ENCODE measurements around the gene PCMTD2. TPM values are rescaled to one million over a fixed set of nuclear protein-coding genes. Genes with fewer than 3 reads are reported as not detected.

The PCMTD2 gene
- total and polyA plus RNA-seq, 2 experiments from 2014 or later: 33.8 to 76.1 TPM

DNA sequence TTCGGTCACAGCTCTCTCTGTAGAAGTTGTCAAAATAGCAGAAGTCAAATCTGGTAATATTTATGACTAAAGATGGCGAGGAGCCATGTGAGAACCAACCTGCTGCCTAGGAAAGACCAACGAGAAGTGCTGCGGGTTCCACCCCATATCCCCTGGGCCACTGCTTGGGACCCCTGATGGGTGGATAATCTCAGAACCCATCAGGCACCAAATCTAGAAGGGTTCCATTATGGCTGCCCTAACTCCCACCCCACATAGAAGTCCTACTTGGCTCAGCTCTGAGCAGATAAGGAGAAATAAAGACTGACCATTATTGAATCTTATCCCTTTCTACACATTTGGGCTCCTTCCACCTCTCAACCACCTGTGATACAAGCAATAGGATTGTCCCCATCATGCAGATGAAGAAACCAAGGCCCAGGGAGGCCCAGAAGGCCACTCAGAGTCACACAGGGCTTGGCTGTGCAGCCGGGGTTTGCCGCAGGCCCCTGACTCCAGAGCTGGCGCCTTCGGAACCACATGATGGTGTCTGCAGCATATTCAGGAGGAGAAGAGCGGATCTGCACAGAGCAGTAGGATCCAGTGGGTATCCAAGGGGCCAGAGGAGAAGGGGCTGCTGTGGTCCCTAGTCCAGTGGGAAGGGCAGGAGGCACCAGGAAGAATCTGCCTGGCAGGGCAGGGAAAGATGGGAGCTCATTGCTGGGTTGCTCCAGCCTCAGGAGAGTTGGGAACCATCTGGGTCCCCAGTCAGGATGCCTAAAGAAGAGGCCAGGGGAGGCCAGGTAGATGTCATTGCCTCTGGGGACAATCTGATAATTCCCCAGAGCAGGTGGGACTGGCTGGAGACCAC is 9.6 kb upstream of the PCMTD2 start:
- no peak overlapping the region for H3K27ac Mint-ChIP-seq

GRCh38 chr20:64246616-64247306 is 8.8 kb upstream of the PCMTD2 start:
- H3F3A ChIP-seq (replicated peaks; ENCODE audit: low read depth): no peaks in the 10 kb centered on the region
- Mint-ChIP-seq H3K27ac (no peak overlapping the region), H3K27me3 (ENCODE audit: insufficient read depth, low read depth, poor library complexity) (peaks cover 13% of the 10 kb centered on the region), H3K36me3 (ENCODE audit: low read depth) (no peaks in the 10 kb centered on the region), H3K9me3 (no peaks in the 10 kb centered on the region), H3K4me3 (no peak overlapping the region), H3K4me1 (no peaks in the 10 kb centered on the region)
- no peak overlapping the region for H2AFZ ChIP-seq
- no peaks in the 10 kb centered on the region for H3K4me1 ChIP-seq (ENCODE audit: insufficient read depth)
- H4K20me1 ChIP-seq (replicated peaks; ENCODE audit: insufficient read depth): no peaks in the 10 kb centered on the region
- no peak overlapping the region for H3K4me2 ChIP-seq
- no peaks in the 10 kb centered on the region for H3K27me3 ChIP-seq (ENCODE audit: insufficient read depth)
- no peaks in the 10 kb centered on the region for H3K79me2 ChIP-seq (replicated peaks; ENCODE audit: insufficient read depth)
- no peaks in the 10 kb centered on the region for H3K36me3 ChIP-seq (ENCODE audit: insufficient read depth)
- H3K4me3 ChIP-seq: no peak overlapping the region
- no peak for DNase-seq (ENCODE audit: low spot score)
- no peak for ATAC-seq
- H3K9me2 ChIP-seq (ENCODE audit: insufficient read depth): no peaks in the 10 kb centered on the region
- no peak overlapping the region for H3K27ac ChIP-seq (ENCODE audit: low read depth)
- TF ChIP-seq JUNB (IDR thresholded peaks at IDR 0.05; ENCODE audit: unreplicated experiment) (no peak), STAT1 (IDR thresholded peaks at IDR 0.05; ENCODE audit: unreplicated experiment) (no peak), ZNF114 (CRISPR knock-in tag; IDR thresholded peaks at IDR 0.05) (no peak), ZNF331 (CRISPR knock-in tag; IDR thresholded peaks at IDR 0.05; ENCODE audit: low read depth) (no peak), EZH2 (IDR thresholded peaks at IDR 0.05; ENCODE audit: low read depth, unreplicated experiment) (no peak), CREB1 (CRISPR knock-in tag; IDR thresholded peaks at IDR 0.05; ENCODE audit: low read depth) (no peak), NANOG (IDR thresholded peaks at IDR 0.05; ENCODE audit: borderline replicate concordance) (no peak), EZH2phosphoT487 (IDR thresholded peaks at IDR 0.05; ENCODE audit: unreplicated experiment) (no peak), POLR2AphosphoS5 (IDR thresholded peaks at IDR 0.05; ENCODE audit: low read depth) (no peak), CTCF (conservative IDR thresholded peaks at IDR 0.05; ENCODE audit: low read depth in 2 of 2) (no peak)
- TF ChIP-seq, protein P1, sequence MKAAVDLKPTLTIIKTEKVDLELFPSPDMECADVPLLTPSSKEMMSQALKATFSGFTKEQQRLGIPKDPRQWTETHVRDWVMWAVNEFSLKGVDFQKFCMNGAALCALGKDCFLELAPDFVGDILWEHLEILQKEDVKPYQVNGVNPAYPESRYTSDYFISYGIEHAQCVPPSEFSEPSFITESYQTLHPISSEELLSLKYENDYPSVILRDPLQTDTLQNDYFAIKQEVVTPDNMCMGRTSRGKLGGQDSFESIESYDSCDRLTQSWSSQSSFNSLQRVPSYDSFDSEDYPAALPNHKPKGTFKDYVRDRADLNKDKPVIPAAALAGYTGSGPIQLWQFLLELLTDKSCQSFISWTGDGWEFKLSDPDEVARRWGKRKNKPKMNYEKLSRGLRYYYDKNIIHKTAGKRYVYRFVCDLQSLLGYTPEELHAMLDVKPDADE (IDR thresholded peaks at IDR 0.05): no peak

More for the DNA sequence above, 9.6 kb upstream of the PCMTD2 start:
- Histone ChIP-seq H3K4me3 (no peak overlapping the region), H3K79me2 (replicated peaks; ENCODE audit: insufficient read depth) (no peaks in the 10 kb centered on the region), H3K9me2 (ENCODE audit: insufficient read depth) (no peaks in the 10 kb centered on the region), H3F3A (replicated peaks; ENCODE audit: low read depth) (no peaks in the 10 kb centered on the region), H4K20me1 (replicated peaks; ENCODE audit: insufficient read depth) (no peaks in the 10 kb centered on the region), H3K27ac (ENCODE audit: low read depth) (no peak overlapping the region), H3K36me3 (ENCODE audit: insufficient read depth) (no peaks in the 10 kb centered on the region), H3K27me3 (ENCODE audit: insufficient read depth) (no peaks in the 10 kb centered on the region), H2AFZ (no peak overlapping the region), H3K4me1 (ENCODE audit: insufficient read depth) (no peaks in the 10 kb centered on the region), H3K4me2 (no peak overlapping the region)
- Mint-ChIP-seq H3K4me1 (no peaks in the 10 kb centered on the region), H3K27me3 (ENCODE audit: insufficient read depth, low read depth, poor library complexity) (peaks cover 13% of the 10 kb centered on the region), H3K9me3 (no peaks in the 10 kb centered on the region; the same call in 2 of the 3 replicates), H3K4me3 (no peak overlapping the region), H3K36me3 (ENCODE audit: low read depth) (no peaks in the 10 kb centered on the region)
- DNase-seq (ENCODE audit: low spot score) (no peak), ATAC-seq (no peak)
- TF ChIP-seq STAT1 (IDR thresholded peaks at IDR 0.05; ENCODE audit: unreplicated experiment) (no peak), EZH2 (IDR thresholded peaks at IDR 0.05; ENCODE audit: low read depth, unreplicated experiment) (no peak), JUNB (IDR thresholded peaks at IDR 0.05; ENCODE audit: unreplicated experiment) (no peak), CREB1 (CRISPR knock-in tag; IDR thresholded peaks at IDR 0.05; ENCODE audit: low read depth) (no peak)
